ENCODE results near the gene FAM118B.

DNA sequence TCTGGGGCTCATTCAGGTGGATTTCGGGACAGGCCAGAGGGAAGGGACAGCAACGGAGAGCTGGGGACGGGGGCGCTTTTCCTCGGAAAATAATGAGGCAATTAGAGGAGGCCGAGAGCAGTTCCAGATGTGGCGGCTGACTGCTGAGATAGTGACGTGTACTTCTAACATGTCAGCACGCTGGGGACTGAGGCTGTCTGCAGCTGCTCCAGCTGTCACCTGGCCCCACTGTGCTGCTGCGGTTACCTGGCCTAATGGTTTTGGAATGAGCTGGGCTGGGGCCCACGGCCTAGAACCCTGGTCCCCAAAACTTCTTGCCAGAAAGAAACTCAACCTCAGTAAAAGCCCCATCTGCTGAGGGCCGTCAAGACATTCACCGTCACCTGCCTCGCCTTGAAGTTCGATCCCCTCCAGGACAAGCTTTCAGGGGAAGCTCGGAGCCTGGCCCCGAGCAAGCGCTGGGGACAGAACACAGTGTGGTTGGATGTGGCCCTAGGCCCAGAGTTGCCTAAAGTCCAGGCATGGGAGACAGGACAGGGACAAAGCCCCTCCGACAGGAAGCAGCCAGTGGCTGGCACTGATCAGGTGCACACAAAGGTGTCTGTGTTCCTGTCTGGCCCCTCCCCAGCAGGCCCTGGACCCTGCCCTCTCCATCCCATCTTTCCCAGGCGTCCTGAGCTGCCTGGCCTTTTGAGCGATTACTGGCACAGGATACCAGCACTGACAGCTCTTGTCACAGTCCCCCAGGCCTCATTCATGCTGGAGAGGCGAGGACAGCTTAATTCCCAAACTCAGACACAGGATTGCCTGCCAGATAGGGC lies 22.3 kb upstream of the FAM118B start:
- TF ChIP-seq, protein P1, sequence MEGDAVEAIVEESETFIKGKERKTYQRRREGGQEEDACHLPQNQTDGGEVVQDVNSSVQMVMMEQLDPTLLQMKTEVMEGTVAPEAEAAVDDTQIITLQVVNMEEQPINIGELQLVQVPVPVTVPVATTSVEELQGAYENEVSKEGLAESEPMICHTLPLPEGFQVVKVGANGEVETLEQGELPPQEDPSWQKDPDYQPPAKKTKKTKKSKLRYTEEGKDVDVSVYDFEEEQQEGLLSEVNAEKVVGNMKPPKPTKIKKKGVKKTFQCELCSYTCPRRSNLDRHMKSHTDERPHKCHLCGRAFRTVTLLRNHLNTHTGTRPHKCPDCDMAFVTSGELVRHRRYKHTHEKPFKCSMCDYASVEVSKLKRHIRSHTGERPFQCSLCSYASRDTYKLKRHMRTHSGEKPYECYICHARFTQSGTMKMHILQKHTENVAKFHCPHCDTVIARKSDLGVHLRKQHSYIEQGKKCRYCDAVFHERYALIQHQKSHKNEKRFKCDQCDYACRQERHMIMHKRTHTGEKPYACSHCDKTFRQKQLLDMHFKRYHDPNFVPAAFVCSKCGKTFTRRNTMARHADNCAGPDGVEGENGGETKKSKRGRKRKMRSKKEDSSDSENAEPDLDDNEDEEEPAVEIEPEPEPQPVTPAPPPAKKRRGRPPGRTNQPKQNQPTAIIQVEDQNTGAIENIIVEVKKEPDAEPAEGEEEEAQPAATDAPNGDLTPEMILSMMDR (IDR thresholded peaks at IDR 0.05), result no peak
- TF ChIP-seq POLR2A (IDR thresholded peaks at IDR 0.05) (no peak), POLR2AphosphoS5 (IDR thresholded peaks at IDR 0.05) (no peak)
